GM15510 (cell line): ENCODE results near the gene SLC5A12.

Source experiments
- POLR2A ChIP-seq: IDR thresholded peaks from 3 replicates; pipeline ENCODE4 v1.6.1; 2011; ENCODE audit warnings: borderline replicate concordance; ENCODE audit not compliant: insufficient read length; ENCODE audit errors: extremely low read depth

The SLC5A12 gene

GRCh38 chr11:26623076-26623659 is 98.7 kb downstream of the SLC5A12 start:
- TF ChIP-seq POLR2A: no peak

GRCh38 chr11:26622181-26622580 is 99.7 kb downstream of the SLC5A12 start:
- TF ChIP-seq POLR2A: no peak

- no peak for TF ChIP-seq POLR2A
These were observed 100.7 kb downstream of the SLC5A12 start for GRCh38 chr11:26621132-26621531.

- no peak for TF ChIP-seq POLR2A
These were observed 101.4 kb downstream of the SLC5A12 start for GRCh38 chr11:26620282-26621045.

GRCh38 chr11:26618441-26618840 is 103.4 kb downstream of the SLC5A12 start:
- no peak for TF ChIP-seq POLR2A
